Left ventricle myocardium inferior (tissue), 1 donor: ENCODE results near the gene FBXO28. TPM values are rescaled to one million over a fixed set of nuclear protein-coding genes. Genes with fewer than 3 reads are reported as not detected.
"Not testable (repeated sequence)": the region's sequence is repeated elsewhere in the genome, so short reads cannot be mapped to it uniquely, and the experiment has no call there.

ENCODE experiments used
- DNase-seq: peaks from one replicate; pipeline ENCODE4 v3.0.0-alpha.2; 2020
- H3K27ac ChIP-seq: fragments of 200-600 bp; replicated peaks from 2 replicates; pipeline ENCODE4 v1.8.0; 2021
- H3K27me3 ChIP-seq: fragments of 200-600 bp; 2 replicates; pipeline ENCODE4 v1.8.0; 2021; ENCODE audit warnings: low read depth
- H3K36me3 ChIP-seq: fragments of 200-600 bp; 2 replicates; pipeline ENCODE4 v1.8.0; 2021
- H3K4me1 ChIP-seq: fragments of 200-600 bp; 2 replicates; pipeline ENCODE4 v1.8.0; 2021
- H3K4me3 ChIP-seq: fragments of 200-600 bp; 2 replicates; pipeline ENCODE4 v1.8.0; 2021; ENCODE audit warnings: mild to moderate bottlenecking, moderate library complexity
- H3K9me3 ChIP-seq: fragments of 200-600 bp; replicated peaks from 2 replicates; pipeline ENCODE4 v1.8.0; 2021
- intact Hi-C: fragments of 100-400 bp; cut with micrococcal nuclease; formaldehyde crosslinking; loops from one replicate; pipeline ENCODE4 v1.11.0; 2022
- total RNA-seq: library from RNA; stranded (reverse); fragmentation: NEBNext Ultra II Directional; extraction: Animal tissue kit (Norgen Biotek cat#: 25700); gene quantifications from one replicate; pipeline ENCODE4 v1.2.1, GENCODE V29; 2021
- TF ChIP-seq, protein P1 (sequence below): fragments of 200-600 bp; IDR thresholded peaks from 2 replicates; pipeline ENCODE4 v1.8.0; 2021; ENCODE audit warnings: antibody characterized with exemption, mild to moderate bottlenecking, borderline replicate concordance
- donor health status: DM: no; HTN: yes; CAD: no; lungs with severe emphysema.

Gene FBXO28
- total RNA-seq, 1 donor from 2014 or later, result 18.8 TPM

DNA sequence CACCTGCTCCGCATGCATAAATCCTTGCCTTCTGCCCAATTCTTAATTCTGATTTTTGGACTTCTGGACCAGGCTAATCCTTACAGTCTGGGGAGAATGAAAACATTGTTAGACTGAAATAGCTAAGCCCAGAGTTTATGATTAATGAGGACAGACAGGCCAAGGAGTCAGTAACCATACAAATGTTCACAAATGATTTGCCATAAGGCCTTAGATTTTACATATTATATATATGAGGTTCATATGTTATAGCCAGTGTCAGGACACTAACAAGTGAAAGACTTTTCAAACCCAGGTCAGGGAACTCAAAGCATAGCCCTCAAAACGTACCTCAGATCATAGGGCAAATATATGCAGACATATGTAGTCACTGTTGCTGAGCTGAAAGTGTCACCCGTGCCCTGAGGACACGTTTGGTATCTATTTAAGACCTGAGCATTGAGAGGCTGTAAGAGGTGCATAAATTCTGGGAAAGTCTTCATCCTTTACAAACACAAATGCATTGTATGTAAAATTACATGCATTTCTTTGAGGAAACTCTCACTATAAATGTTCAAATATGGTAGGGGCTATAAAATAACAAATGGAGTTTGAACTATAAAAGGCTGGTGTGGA lies 45.3 kb upstream of the FBXO28 start:
- Histone ChIP-seq H3K4me1 (no peaks in the 10 kb centered on the region), H3K27me3 (peaks cover 15% of the 10 kb centered on the region), H3K4me3 (no peak overlapping the region), H3K27ac (no peak overlapping the region), H3K9me3 (peaks cover 13% of the 10 kb centered on the region), H3K36me3 (no peaks in the 10 kb centered on the region)
- TF ChIP-seq, protein P1, sequence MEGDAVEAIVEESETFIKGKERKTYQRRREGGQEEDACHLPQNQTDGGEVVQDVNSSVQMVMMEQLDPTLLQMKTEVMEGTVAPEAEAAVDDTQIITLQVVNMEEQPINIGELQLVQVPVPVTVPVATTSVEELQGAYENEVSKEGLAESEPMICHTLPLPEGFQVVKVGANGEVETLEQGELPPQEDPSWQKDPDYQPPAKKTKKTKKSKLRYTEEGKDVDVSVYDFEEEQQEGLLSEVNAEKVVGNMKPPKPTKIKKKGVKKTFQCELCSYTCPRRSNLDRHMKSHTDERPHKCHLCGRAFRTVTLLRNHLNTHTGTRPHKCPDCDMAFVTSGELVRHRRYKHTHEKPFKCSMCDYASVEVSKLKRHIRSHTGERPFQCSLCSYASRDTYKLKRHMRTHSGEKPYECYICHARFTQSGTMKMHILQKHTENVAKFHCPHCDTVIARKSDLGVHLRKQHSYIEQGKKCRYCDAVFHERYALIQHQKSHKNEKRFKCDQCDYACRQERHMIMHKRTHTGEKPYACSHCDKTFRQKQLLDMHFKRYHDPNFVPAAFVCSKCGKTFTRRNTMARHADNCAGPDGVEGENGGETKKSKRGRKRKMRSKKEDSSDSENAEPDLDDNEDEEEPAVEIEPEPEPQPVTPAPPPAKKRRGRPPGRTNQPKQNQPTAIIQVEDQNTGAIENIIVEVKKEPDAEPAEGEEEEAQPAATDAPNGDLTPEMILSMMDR, result no peak
- no peak for DNase-seq
- intact Hi-C loops, result no loop called here

- TF ChIP-seq, protein P1, result no peak
- intact Hi-C loops, result no loop called here
- DNase-seq, result no peak
- no peaks in the 10 kb centered on the region for H3K4me1 ChIP-seq
- H3K4me3 ChIP-seq, result no peak overlapping the region
- no peaks in the 10 kb centered on the region for H3K36me3 ChIP-seq
- peaks cover 14% of the 10 kb centered on the region for H3K27me3 ChIP-seq
- peaks cover 15% of the 10 kb centered on the region for H3K9me3 ChIP-seq
- no peak overlapping the region for H3K27ac ChIP-seq
Measured at GRCh38 chr1:224069138-224069537, 44.8 kb upstream of the FBXO28 start.

DNA sequence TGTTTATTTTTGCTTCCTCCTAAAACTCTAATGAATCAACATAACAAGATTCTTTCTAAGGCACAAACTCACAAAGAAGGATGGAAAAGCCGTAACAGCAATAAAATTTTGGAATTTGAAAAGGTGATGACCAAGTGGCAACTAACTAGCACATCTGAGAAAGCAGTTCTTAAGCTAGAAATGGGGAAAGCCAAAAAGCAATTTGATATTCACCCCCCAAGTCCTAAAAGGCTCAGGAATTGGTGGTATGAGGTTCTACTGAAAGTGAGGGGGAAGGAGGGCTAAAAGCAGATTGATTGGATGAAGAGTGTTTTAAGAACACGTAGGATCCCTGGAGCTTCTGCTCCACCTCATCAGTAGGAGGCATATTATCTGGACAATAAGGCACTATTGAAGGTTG lies 43.4 kb upstream of the FBXO28 start:
- TF ChIP-seq, protein P1, result no peak
- Histone ChIP-seq H3K36me3 (no peaks in the 10 kb centered on the region), H3K9me3 (peaks cover 15% of the 10 kb centered on the region), H3K27me3 (peaks cover 13% of the 10 kb centered on the region), H3K4me1 (no peaks in the 10 kb centered on the region), H3K4me3 (no peak overlapping the region), H3K27ac (no peak overlapping the region)
- no peak for DNase-seq
- intact Hi-C loops, result no loop called here

DNA sequence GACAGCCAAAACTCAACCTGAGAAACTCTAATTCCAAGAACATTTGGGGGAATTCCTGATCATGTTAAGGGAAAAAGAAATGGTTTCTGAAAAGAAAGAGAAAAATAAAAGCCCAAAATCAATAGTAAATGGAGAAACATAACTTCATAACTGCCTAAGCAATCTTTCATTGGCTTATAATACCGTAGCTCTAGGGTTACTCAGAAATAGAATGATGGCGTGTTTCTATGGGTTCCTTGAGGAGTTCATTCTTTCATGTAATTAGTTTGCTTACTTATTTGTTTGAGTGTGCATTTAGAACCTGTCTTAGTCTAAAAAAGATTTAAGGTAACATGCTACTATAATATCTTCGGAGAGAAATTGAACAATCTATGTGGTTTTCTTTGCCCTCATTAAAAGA lies 37.5 kb upstream of the FBXO28 start:
- Histone ChIP-seq H3K27ac (no peak overlapping the region), H3K27me3 (peaks cover 8% of the 10 kb centered on the region), H3K4me1 (no peaks in the 10 kb centered on the region), H3K36me3 (no peaks in the 10 kb centered on the region), H3K4me3 (no peak overlapping the region), H3K9me3 (peaks cover 15% of the 10 kb centered on the region)
- intact Hi-C loops, result no loop called here
- TF ChIP-seq, protein P1, result no peak
- no peak for DNase-seq

GRCh38 chr1:224079644-224080043 lies 34.3 kb upstream of the FBXO28 start:
- H3K9me3 ChIP-seq, H3K36me3 ChIP-seq, DNase-seq, H3K27ac ChIP-seq, intact Hi-C loops, H3K4me1 ChIP-seq, H3K4me3 ChIP-seq: not testable (repeated sequence)
- H3K27me3 ChIP-seq, result peaks cover 21% of the 10 kb centered on the region

DNA sequence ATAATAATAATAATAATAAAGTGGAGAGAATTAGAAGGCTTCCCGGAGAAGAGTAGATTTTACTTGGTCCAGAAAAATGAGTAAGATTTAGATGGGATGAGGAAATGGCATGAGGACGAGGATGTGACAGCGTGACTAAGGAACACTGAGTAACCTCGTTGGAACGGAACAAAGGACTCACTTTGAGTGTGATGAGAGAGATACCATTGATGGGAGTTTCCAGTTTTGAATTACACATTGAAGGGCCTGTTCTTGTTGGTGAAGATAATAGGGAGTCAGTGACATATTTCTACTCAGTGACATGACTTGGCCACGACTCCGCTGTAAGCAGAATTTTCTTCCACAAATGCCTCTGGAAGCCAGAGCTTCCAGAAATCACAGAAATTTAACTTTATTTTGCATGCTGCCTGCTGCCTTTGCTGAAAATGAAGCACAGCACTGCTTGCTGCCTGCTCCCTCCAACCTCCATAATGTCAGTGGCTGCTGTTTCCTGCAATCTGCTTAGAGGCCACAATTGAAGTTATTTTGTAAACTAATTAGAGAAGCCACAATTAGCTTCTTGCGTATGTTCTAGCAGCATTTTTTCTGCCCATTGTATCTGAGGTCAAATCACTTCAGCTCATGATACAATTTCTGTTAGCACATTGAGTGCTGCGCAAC lies 33.7 kb upstream of the FBXO28 start:
- intact Hi-C loops, result no loop called here
- no peaks in the 10 kb centered on the region for H3K9me3 ChIP-seq
- TF ChIP-seq, protein P1, result no peak
- no peak overlapping the region for H3K27ac ChIP-seq
- no peaks in the 10 kb centered on the region for H3K4me1 ChIP-seq
- no peaks in the 10 kb centered on the region for H3K36me3 ChIP-seq
- peaks cover 21% of the 10 kb centered on the region for H3K27me3 ChIP-seq
- H3K4me3 ChIP-seq, result no peak overlapping the region
- DNase-seq, result no peak
